ENCODE data around the gene CD200R1L.
A peak's percentile ranks its signal among the peaks of the same experiment; 100 is the strongest.

Gene CD200R1L

DNA sequence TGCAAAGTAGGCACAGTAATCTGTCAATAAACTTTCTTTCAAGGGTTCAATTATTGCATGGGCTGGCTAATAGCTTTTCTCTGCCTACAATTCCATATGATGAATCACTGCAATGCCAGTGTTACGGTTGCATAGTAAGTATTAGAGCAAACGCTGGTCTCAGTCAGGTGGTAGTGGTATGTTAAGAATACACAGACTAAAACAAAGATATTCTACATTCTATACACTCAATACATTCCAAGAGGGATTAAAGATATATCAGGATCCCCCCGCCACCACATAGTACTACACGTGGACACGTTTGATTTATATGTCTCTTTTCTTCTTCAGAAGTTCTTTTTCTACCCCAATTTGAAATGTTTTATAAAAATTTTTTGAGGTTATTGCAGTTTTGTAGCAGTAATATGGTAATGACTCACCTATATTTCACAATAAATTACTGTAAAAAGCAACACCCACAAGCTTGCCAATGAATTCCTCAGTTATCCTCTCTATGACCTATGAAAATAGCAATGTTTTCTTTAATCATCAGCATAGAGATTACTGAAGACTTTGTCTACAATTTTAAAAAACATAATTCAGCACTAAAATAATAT lies 68.2 kb downstream of the CD200R1L start:
- no peak for TF ChIP-seq JUND (IDR thresholded peaks at IDR 0.05; ENCODE audit: low read depth)
- DNase-seq (ENCODE audit: low read depth in 1 of 2, low spot score in 1 of 2): no peak
- in situ Hi-C loops (cut with HindIII; ENCODE audit: low pct_unique_long_range_greater_than_20kb, low sequenced_read_pairs): no loop called here

DNA sequence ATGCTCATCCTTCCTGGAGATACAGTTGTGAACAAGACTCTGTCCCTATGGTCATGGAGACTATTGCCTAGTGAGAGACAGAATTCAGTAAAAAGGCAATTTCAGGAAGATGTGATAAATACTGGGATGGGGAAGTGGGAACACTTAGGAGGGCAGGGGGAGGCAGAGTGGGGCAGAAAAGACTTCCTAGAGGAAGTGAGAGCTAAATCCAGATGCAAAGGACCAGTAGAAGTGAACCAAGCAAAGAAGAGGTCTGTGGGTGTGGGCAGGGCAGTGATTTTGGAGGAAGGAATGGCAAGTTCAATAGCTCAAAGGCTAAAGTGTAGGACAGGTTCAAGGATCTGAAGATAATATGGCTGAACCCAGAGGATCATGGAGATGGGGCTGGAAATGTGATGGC lies 68.9 kb downstream of the CD200R1L start:
- DNase-seq (ENCODE audit: low read depth in 1 of 2, low spot score in 1 of 2): no peak
- TF ChIP-seq JUND (IDR thresholded peaks at IDR 0.05; ENCODE audit: low read depth): no peak

DNA sequence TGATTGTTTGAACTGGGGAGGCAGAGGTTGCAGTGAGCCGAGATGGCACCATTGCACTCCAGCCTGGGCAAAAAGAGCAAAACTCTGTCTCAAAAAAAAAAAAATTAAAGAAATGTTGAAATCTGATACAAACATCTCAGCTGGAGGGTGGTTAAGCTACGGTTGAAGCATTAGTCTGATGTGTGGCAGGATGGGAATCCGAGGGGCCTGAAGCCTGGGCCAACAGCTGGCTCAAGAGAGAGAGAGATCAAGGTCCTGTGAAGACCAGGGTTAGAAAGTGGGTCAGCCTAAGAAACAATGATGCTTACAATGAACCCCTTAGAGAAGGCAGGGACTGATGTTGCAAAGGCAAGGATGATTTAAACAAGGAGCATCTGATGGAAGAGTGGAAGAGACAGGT lies 69.8 kb downstream of the CD200R1L start:
- TF ChIP-seq JUND (IDR thresholded peaks at IDR 0.05; ENCODE audit: low read depth): no peak
- in situ Hi-C loops (cut with HindIII; ENCODE audit: low pct_unique_long_range_greater_than_20kb, low sequenced_read_pairs): no loop called here
- DNase-seq (ENCODE audit: low read depth in 1 of 2, low spot score in 1 of 2): no peak

More for the DNA sequence above, 68.9 kb downstream of the CD200R1L start:
- in situ Hi-C loops (cut with HindIII; ENCODE audit: low pct_unique_long_range_greater_than_20kb, low sequenced_read_pairs): no loop called here

DNA sequence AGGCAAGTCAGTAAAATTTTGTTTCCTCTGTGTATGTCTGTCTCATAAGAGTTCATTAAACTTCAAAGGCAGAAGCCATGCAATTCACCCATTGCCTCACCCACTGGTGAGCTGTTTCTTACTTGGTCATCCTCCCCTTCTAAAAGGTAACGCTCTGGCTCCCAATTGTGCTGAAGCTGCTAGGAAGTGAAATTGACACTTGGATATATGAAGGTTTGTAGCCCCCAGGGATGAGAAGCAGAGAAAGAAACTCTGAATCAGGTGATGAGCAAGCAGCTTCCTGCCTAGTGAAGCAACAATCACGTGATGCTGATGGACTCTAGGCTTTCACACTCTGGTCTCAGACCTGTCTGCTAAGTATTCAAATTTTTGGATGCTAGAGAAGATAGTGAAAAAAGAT lies 70.7 kb downstream of the CD200R1L start:
- in situ Hi-C loops (cut with HindIII; ENCODE audit: low pct_unique_long_range_greater_than_20kb, low sequenced_read_pairs): no loop called here
- no peak for TF ChIP-seq JUND (IDR thresholded peaks at IDR 0.05; ENCODE audit: low read depth)
- no peak for DNase-seq (ENCODE audit: low read depth in 1 of 2, low spot score in 1 of 2)

DNA sequence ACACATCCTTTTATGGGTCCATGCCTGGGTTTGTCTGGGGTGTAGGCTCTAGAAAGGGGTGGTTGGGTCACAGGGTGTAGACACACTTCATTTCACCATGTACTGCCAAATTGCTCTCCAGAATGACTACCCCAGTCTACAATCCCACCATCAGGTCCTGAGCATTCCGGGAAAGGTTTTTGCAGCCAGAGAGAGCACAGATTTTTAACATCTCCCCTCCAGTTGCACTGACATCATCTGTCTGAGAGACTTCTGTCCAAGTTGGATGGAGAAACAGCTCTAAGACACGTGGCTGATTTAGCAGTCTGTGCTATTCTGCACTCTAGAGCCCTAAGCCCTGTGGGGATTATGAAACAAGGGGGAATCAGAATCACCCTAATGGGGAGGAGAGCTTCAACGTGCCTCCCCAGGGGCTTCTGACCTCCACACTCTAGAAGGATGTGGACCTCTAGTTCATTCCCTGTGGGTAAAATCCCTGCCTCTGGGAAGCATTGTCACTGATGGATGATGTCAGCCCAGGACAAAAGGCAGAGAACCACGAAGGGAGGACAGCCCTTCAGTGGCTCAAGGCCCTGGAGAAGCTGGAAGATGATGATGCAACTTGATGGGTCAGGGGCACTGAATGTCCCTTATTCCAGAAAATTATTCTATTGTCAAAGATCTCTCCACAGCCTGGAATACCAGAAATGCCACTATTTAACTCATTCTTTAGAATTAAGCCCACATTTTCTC lies 71.5 kb downstream of the CD200R1L start:
- TF ChIP-seq JUND (IDR thresholded peaks at IDR 0.05; ENCODE audit: low read depth): no peak
- in situ Hi-C loops (cut with HindIII; ENCODE audit: low pct_unique_long_range_greater_than_20kb, low sequenced_read_pairs): no loop called here
- no peak for DNase-seq (ENCODE audit: low read depth in 1 of 2, low spot score in 1 of 2)

DNA sequence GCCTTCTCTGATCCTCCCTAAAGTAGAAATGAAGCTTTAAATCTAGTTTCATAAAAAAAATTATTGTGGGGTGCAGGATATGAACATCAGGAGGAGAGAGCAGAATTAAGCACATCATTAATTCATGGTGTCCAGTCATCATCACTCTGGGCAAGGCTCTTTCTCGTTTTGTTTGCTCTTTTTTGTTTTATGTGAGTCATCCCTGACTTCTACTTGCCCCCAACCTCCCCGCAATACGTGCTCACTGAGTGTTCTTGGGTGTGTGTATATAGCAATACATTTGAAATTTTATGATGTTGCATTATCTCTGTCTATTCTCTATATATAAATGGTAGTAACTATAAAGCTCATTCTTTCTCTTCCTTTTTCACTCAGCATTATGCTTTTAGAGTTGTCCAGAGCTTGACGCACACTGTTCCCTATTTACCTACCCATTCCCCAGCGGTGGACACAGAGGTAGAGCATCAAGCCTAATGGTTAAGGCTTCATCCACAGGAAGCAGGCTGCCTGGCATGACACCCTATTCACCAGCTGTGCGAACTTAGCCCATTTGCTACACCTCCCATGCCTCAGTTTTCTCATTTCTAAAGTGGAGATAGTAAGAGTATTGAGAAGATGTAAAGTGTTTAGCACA lies 72.3 kb downstream of the CD200R1L start:
- no peak for TF ChIP-seq JUND (IDR thresholded peaks at IDR 0.05; ENCODE audit: low read depth)
- in situ Hi-C loops (cut with HindIII; ENCODE audit: low pct_unique_long_range_greater_than_20kb, low sequenced_read_pairs): no loop called here
- DNase-seq (ENCODE audit: low read depth in 1 of 2, low spot score in 1 of 2): no peak

DNA sequence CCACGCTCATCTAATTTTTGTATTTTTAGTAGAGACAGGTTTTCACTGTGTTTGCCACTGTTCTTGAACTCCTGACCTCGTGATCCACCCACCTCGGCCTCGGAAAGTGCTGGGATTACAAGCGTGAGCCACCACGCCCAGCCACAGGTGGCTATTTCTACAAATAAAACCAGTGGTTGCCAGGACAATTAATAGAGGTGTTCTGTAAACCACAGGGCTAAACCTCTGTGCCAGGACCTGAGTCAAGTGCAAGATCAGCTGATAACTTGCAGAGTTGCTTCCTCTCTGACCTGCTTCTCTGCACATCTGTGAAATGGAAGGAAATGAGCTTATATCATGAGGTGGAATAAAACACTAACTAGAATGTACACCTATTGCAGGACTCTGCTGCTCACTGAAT lies 72.8 kb downstream of the CD200R1L start:
- no peak for TF ChIP-seq JUND (IDR thresholded peaks at IDR 0.05; ENCODE audit: low read depth)
- in situ Hi-C loops (cut with HindIII; ENCODE audit: low pct_unique_long_range_greater_than_20kb, low sequenced_read_pairs): no loop called here
- DNase-seq (ENCODE audit: low read depth in 1 of 2, low spot score in 1 of 2): peak in 1 of 2 experiments; percentile 19

DNA sequence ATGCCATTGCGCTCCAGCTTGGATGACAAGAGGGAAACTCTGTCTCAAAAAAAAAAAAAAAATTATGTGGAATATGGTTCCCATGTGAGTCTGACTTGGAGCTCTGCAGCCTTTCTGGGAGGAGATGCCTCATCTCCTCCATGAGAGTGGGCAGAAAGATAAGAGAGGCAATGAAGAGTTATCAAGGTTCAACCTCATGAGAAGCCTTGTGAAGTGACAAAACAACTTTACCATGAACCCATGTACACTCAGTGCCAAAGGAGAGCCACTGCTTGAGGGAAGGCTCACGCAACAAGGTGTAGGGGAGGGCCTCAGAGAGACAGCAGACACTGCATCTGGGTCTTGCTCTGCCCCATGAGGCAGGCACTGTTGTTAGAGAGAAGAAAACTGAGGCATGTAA lies 75.7 kb downstream of the CD200R1L start:
- DNase-seq (ENCODE audit: low read depth in 1 of 2, low spot score in 1 of 2): no peak
- in situ Hi-C loops (cut with HindIII; ENCODE audit: low pct_unique_long_range_greater_than_20kb, low sequenced_read_pairs): no loop called here
- no peak for TF ChIP-seq JUND (IDR thresholded peaks at IDR 0.05; ENCODE audit: low read depth)

DNA sequence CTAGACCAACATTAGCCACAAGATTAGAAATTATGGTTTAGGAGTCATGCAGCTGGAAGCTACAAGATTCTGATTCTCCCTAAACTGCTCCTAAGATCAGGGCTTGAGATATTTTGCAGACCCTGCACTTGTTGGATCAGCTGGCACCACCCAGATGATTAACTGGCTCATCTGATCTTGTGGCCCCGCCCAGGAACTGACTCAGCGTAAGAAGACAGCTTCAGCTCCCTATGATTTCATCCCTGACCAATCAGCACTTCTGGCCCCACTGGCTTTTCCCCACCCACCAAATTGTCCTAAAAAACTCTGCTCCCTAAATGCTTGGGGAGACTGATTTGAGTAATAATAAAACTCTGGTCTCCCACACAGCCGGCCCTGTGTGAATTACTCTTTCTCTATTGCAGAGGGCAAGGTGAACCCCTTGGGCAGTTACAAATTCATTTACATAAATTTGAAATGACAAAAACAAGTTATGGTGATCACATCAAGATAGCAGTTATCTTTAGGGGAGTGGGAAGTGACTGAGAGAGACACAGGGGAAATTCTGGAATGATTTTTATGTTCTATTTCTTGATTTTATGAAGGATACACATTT lies 76.5 kb downstream of the CD200R1L start:
- DNase-seq (ENCODE audit: low read depth in 1 of 2, low spot score in 1 of 2): no peak
- TF ChIP-seq JUND (IDR thresholded peaks at IDR 0.05; ENCODE audit: low read depth): no peak
- in situ Hi-C loops (cut with HindIII; ENCODE audit: low pct_unique_long_range_greater_than_20kb, low sequenced_read_pairs): no loop called here

DNA sequence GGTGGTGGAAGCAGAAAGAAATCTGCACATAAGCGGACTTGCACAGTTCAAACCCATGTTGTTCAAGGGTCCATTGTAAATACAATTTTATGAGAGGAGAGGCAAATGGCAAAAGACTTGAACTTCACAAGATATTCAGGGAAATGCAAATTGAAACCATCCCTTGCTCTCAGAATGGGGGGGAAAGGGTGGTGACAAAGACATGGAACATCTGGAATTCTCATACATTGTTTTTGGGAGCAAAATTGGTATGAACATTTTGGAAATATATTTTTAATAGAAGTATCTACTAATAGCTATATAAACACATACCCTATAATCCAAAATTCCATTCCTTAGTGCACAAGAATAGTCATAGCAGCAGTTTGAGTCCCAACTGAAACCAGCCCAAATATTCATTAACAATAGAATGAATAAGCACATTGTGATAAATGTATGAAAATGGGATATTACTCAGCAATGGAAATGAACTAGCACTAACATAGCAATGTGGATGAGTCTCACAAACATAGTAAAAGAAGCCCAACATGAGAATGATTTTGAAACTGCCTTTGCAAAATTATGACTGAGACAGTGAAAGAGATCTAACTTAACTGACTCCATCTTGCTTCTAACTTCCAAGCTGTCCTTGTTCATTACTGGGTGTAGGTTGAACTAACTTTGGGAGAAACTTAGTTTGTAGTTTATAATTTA lies 77.2 kb downstream of the CD200R1L start:
- DNase-seq (ENCODE audit: low read depth in 1 of 2, low spot score in 1 of 2): no peak
- no peak for TF ChIP-seq JUND (IDR thresholded peaks at IDR 0.05; ENCODE audit: low read depth)
- in situ Hi-C loops (cut with HindIII; ENCODE audit: low pct_unique_long_range_greater_than_20kb, low sequenced_read_pairs): no loop called here

DNA sequence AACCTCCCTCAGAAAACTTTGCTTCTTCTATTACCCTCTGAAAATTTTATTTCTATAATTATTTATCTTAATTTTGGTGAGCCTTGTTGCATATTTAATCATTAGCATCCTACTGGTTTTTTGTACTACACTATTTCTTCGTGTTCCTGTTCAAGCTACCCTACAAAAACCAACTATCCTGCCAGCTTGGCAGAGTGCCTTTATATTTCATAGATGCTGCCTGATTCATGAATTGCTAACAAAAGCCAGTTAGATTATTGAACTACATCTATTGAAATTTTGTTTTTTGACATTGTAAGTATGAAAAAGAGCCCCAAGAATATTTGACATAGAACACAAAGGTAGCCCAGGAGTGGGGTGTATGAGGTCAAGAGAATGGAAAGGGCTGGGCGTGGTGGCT lies 78.9 kb downstream of the CD200R1L start:
- in situ Hi-C loops (cut with HindIII; ENCODE audit: low pct_unique_long_range_greater_than_20kb, low sequenced_read_pairs): no loop called here
- no peak for DNase-seq (ENCODE audit: low read depth in 1 of 2, low spot score in 1 of 2)
- no peak for TF ChIP-seq JUND (IDR thresholded peaks at IDR 0.05; ENCODE audit: low read depth)

DNA sequence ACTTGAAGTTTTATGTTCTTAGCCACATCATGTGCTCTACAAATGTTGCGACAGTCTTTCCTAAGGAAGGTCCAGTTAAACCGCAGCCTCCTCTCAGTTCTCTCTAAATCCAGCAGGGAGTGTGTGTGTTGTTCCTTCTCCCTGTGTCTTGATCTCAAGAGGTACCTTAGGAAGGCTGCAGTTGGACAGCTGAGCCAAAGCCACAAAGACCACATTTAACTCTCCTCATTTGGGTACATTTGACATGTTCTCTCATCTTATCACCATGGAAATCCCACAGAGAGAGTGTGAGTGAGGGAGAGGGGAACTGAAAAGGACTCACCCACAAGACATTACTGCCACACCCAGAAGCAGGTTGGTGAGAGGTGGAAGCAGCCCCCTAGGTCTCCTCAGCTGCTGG lies 79.5 kb downstream of the CD200R1L start:
- no peak for TF ChIP-seq JUND (IDR thresholded peaks at IDR 0.05; ENCODE audit: low read depth)
- in situ Hi-C loops (cut with HindIII; ENCODE audit: low pct_unique_long_range_greater_than_20kb, low sequenced_read_pairs): no loop called here
- DNase-seq (ENCODE audit: low read depth in 1 of 2, low spot score in 1 of 2): no peak

Data from T47D (cell line).